Natural killer cell (primary cell): ENCODE measurements around the gene GGT6. TPM values are rescaled to one million over a fixed set of nuclear protein-coding genes. Genes with fewer than 3 reads are reported as not detected.
"Not testable (repeated sequence)": the region's sequence is repeated elsewhere in the genome, so short reads cannot be mapped to it uniquely, and the experiment has no call there.

Experiments used
- ATAC-seq, 3 donors: fragments of 150-1000 bp in 2 of 3; fragments of 200-7000 bp in 1 of 3; cut with Tn5 transposase; 1 replicate in 1 of 3; 2 replicates in 2 of 3; pipeline ENCODE4 v1.10.0; 2021; ENCODE audit warnings: mild to moderate bottlenecking in 2 of 3, moderate library complexity in 2 of 3
- DNase-seq, 2 donors: peaks; one replicate each; pipeline versions ENCODE4 v3.0.0 to v3.0.0-alpha.2; 2013 to 2021; ENCODE audit warnings: mixed read lengths in 1 of 2
- H3K27ac ChIP-seq: one replicate; pipeline ENCODE4 v1.5.1; 2013; ENCODE audit warnings: mild to moderate bottlenecking, low read length
- H3K27me3 ChIP-seq: one replicate; pipeline ENCODE4 v1.6.1; 2013; ENCODE audit warnings: low read length; ENCODE audit not compliant: control insufficient read depth, insufficient read depth
- H3K36me3 ChIP-seq: one replicate; pipeline ENCODE4 v1.6.1; 2013; ENCODE audit warnings: low read length; ENCODE audit not compliant: control insufficient read depth, insufficient read depth
- H3K4me1 ChIP-seq: one replicate; pipeline ENCODE4 v1.6.1; 2013; ENCODE audit warnings: low read length; ENCODE audit not compliant: control insufficient read depth, insufficient read depth
- H3K4me3 ChIP-seq: one replicate; pipeline ENCODE4 v1.5.1; 2013; ENCODE audit warnings: low read length
- H3K9me3 ChIP-seq: one replicate; pipeline ENCODE4 v1.6.1; 2013; ENCODE audit warnings: low read length; ENCODE audit not compliant: control insufficient read depth, insufficient read depth
- H3K27ac Mint-ChIP-seq, 2 donors: one replicate each; pipeline ENCODE4 v1.8.0; 2022; ENCODE audit warnings: mild to moderate bottlenecking in 2 of 2, mixed read lengths in 2 of 2, moderate library complexity in 1 of 2
- H3K27me3 Mint-ChIP-seq, 2 donors: one replicate each; pipeline ENCODE4 v1.8.0; 2022; ENCODE audit warnings: low read depth in 2 of 2, mixed read lengths in 2 of 2
- H3K36me3 Mint-ChIP-seq: one replicate; pipeline ENCODE4 v1.8.0; 2022; ENCODE audit warnings: mixed read lengths
- H3K4me1 Mint-ChIP-seq, 2 donors: one replicate each; pipeline ENCODE4 v1.8.0; 2022; ENCODE audit warnings: mixed read lengths in 2 of 2
- H3K4me3 Mint-ChIP-seq: one replicate; pipeline ENCODE4 v1.8.0; 2022; ENCODE audit warnings: mild to moderate bottlenecking, moderate library complexity, mixed read lengths
- H3K9me3 Mint-ChIP-seq, 2 donors: one replicate each; pipeline ENCODE4 v1.8.0; 2022; ENCODE audit warnings: mixed read lengths in 2 of 2
- WGBS: methylation state at CpG from one replicate; pipeline ENCODE4 v1.1.7; 2013; ENCODE audit warnings: missing lambda C conversion rate; ENCODE audit not compliant: insufficient coverage; 5-methylcytosine and 5-hydroxymethylcytosine counted together
- intact Hi-C: fragments of 100-400 bp; cut with micrococcal nuclease; formaldehyde crosslinking; loops from one replicate; pipeline ENCODE4 v1.14.2; 2022
- total RNA-seq, 4 donors: library from RNA; stranded (reverse); fragments of 120-200 nt in 1 of 4; gene quantifications; one replicate each; pipeline versions ENCODE4 v1.2.3 to v1.2.4, GENCODE V29; 2013 to 2022
- TF ChIP-seq, protein P1 (sequence below): fragments of 200-600 bp; IDR thresholded peaks from one replicate; pipeline ENCODE4 v1.8.0; 2022; ENCODE audit warnings: antibody characterized with exemption

GGT6 gene
- total RNA-seq, 3 donors from 2014 or later (not counting 1 experiment from before 2014, with no cell fraction given): not detected

- TF ChIP-seq, protein P1, sequence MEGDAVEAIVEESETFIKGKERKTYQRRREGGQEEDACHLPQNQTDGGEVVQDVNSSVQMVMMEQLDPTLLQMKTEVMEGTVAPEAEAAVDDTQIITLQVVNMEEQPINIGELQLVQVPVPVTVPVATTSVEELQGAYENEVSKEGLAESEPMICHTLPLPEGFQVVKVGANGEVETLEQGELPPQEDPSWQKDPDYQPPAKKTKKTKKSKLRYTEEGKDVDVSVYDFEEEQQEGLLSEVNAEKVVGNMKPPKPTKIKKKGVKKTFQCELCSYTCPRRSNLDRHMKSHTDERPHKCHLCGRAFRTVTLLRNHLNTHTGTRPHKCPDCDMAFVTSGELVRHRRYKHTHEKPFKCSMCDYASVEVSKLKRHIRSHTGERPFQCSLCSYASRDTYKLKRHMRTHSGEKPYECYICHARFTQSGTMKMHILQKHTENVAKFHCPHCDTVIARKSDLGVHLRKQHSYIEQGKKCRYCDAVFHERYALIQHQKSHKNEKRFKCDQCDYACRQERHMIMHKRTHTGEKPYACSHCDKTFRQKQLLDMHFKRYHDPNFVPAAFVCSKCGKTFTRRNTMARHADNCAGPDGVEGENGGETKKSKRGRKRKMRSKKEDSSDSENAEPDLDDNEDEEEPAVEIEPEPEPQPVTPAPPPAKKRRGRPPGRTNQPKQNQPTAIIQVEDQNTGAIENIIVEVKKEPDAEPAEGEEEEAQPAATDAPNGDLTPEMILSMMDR: no peak
- Histone ChIP-seq H3K27ac (no peak overlapping the region), H3K4me3 (no peak overlapping the region), H3K9me3 (no peaks in the 10 kb centered on the region), H3K27me3 (no peaks in the 10 kb centered on the region), H3K36me3 (no peaks in the 10 kb centered on the region), H3K4me1 (peaks cover 6% of the 10 kb centered on the region)
- Mint-ChIP-seq H3K9me3 (no peaks in the 10 kb centered on the region), H3K4me1 (peaks cover 5% of the 10 kb centered on the region in 2 donors), H3K27ac (no peak overlapping the region), H3K36me3 (no peaks in the 10 kb centered on the region), H3K4me3 (no peak overlapping the region), H3K27me3 (peaks cover 0 to 4% of the 10 kb centered on the region in 2 donors)
- intact Hi-C loops: no loop called here
- ATAC-seq (no peak), DNase-seq (no peak)
- 94% methylated on average over 36 of the region's 36 CpGs for WGBS
These were observed 36.4 kb upstream of the GGT6 start for GRCh38 chr17:4596636-4597380.

DNA sequence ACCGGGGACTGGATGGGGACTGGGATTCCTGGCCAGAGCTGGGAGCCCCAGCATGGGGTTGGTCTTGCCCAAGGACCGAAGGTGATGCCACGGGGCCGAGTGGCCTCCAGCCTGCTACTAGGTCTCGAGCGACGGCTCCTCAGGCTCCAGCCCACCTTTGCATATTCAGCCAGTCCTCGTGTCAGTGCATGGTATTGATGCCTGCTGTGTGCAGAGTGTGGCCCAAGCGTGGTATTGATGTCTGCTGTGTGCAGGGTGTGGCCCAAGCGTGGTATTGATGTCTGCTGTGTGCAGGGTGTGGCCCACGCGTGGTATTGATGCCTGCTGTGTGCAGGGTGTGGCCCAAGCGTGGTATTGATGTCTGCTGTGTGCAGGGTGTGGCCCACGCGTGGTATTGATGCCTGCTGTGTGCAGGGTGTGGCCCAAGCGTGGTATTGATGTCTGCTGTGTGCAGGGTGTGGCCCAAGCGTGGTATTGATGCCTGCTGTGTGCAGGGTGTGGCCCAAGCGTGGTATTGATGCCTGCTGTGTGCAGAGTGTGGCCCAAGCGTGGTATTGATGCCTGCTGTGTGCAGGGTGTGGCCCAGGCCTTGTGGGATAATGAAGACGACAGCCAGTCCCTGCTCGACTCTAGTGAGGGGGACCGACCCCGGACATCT, 35.4 kb upstream of the GGT6 start:
- H3K27me3 ChIP-seq, H3K27ac Mint-ChIP-seq, H3K9me3 Mint-ChIP-seq, H3K27me3 Mint-ChIP-seq, H3K4me1 Mint-ChIP-seq, H3K9me3 ChIP-seq, intact Hi-C loops, H3K4me1 ChIP-seq, ATAC-seq, H3K27ac ChIP-seq, H3K36me3 ChIP-seq, H3K4me3 ChIP-seq, DNase-seq, H3K4me3 Mint-ChIP-seq, H3K36me3 Mint-ChIP-seq: not testable (repeated sequence)
- 84% methylated on average over 19 of the region's 23 CpGs for WGBS

- Mint-ChIP-seq H3K27me3 (peaks cover 0 to 10% of the 10 kb centered on the region in 2 donors), H3K4me3 (no peak overlapping the region), H3K4me1 (peaks cover 5% of the 10 kb centered on the region in 2 donors), H3K36me3 (no peaks in the 10 kb centered on the region), H3K27ac (no peak overlapping the region), H3K9me3 (no peaks in the 10 kb centered on the region)
- Histone ChIP-seq H3K27me3 (no peaks in the 10 kb centered on the region), H3K9me3 (no peaks in the 10 kb centered on the region), H3K4me1 (peaks cover 6% of the 10 kb centered on the region), H3K27ac (no peak overlapping the region), H3K4me3 (no peak overlapping the region), H3K36me3 (no peaks in the 10 kb centered on the region)
- WGBS: 24% methylated on average over 29 of the region's 29 CpGs
- DNase-seq: peak in 1 of 2 donors; percentile 54
- TF ChIP-seq, protein P1: no peak
- ATAC-seq: peak; percentile 49 to 75 (median 50)
- intact Hi-C loops: no loop called here
These were observed 34.7 kb upstream of the GGT6 start for GRCh38 chr17:4594931-4595684.

DNA sequence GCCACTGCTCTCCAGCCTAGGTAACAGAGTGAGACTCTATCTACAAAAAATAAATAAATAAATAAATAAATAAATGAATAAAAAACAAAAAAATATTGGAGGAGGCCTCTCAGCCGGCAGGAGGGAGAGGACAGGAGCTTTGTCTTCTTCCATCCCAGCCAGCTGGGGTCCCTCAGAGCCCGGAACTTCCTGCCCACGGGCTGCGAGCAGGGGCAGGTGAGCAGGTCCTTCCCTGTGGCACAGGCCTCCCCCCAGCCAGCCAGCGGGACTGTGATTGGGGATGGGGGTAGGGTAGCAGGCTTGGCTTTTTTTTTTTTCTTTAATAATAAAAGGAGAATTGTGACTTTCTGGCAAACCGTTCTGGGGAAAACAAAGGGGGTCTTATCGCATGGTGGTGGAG, 34.0 kb upstream of the GGT6 start:
- no peak for DNase-seq
- peaks cover 0 to 10% of the 10 kb centered on the region in 2 donors for H3K27me3 Mint-ChIP-seq
- WGBS: 95% methylated on average over 7 of the region's 7 CpGs
- H3K36me3 ChIP-seq: no peaks in the 10 kb centered on the region
- no peaks in the 10 kb centered on the region for H3K9me3 Mint-ChIP-seq
- intact Hi-C loops: no loop called here
- H3K27ac Mint-ChIP-seq: no peak overlapping the region
- no peaks in the 10 kb centered on the region for H3K36me3 Mint-ChIP-seq
- H3K27ac ChIP-seq: no peak overlapping the region
- H3K9me3 ChIP-seq: no peaks in the 10 kb centered on the region
- H3K4me1 Mint-ChIP-seq: peaks cover 5% of the 10 kb centered on the region in 2 donors
- peaks cover 6% of the 10 kb centered on the region for H3K4me1 ChIP-seq
- TF ChIP-seq, protein P1: no peak
- no peak for ATAC-seq
- no peak overlapping the region for H3K4me3 ChIP-seq
- H3K4me3 Mint-ChIP-seq: no peak overlapping the region
- no peaks in the 10 kb centered on the region for H3K27me3 ChIP-seq
